B cell (primary cell): ENCODE results near the gene CYFIP2.

ENCODE experiments used
- CTCF ChIP-seq: fragments of 200-600 bp; IDR thresholded peaks from one replicate; pipeline ENCODE4 v1.8.0; 2022; ENCODE audit warnings: antibody characterized with exemption, mild to moderate bottlenecking
- EZH2 ChIP-seq: IDR thresholded peaks from 2 replicates; pipeline ENCODE4 v1.6.1; 2012; ENCODE audit warnings: borderline replicate concordance, low read depth, mild to moderate bottlenecking, moderate library complexity, low read length; ENCODE audit not compliant: insufficient read depth, poor library complexity, severe bottlenecking

- TF ChIP-seq EZH2 (no peak), CTCF (no peak)
Measured at GRCh38 chr5:157343842-157344790, 78.2 kb downstream of the CYFIP2 start.
